HG02678 (cell line): Measurements from ENCODE around the gene CA10.

Source experiments
- ATAC-seq: cut with Tn5 transposase; IDR thresholded peaks from one replicate; pipeline ENCODE4 v1.9.1; 2021; ENCODE audit warnings: mild to moderate bottlenecking, moderate library complexity; ENCODE audit not compliant: unreplicated experiment

The CA10 gene

GRCh38 chr17:51736356-51736755, 422.2 kb downstream of the CA10 start:
- ATAC-seq, result no peak

GRCh38 chr17:51734976-51735375, 423.5 kb downstream of the CA10 start:
- ATAC-seq, result no peak

GRCh38 chr17:51734462-51734861, 424.1 kb downstream of the CA10 start:
- ATAC-seq, result no peak

DNA sequence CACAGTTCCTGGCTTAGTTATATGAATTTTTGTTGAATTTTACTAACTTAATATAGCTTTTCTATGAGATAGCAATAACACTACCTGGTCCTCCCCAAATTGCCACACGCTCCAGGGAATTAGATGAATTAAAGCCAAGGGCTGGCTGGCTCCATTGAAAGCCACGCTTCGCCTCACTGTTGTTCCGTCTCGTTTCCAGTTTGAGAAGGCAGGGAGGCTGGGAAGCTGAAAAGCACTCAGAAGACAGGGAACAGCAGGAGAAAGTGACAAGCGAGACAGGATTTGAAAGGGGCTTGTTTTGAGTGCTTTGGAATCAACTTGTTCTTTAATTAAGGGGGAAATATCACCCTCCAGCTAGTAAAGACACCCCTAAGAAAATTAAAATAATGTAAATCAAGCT, 425.3 kb downstream of the CA10 start:
- ATAC-seq, result no peak

- no peak for ATAC-seq
These were observed 426.4 kb downstream of the CA10 start for GRCh38 chr17:51731941-51732722.

DNA sequence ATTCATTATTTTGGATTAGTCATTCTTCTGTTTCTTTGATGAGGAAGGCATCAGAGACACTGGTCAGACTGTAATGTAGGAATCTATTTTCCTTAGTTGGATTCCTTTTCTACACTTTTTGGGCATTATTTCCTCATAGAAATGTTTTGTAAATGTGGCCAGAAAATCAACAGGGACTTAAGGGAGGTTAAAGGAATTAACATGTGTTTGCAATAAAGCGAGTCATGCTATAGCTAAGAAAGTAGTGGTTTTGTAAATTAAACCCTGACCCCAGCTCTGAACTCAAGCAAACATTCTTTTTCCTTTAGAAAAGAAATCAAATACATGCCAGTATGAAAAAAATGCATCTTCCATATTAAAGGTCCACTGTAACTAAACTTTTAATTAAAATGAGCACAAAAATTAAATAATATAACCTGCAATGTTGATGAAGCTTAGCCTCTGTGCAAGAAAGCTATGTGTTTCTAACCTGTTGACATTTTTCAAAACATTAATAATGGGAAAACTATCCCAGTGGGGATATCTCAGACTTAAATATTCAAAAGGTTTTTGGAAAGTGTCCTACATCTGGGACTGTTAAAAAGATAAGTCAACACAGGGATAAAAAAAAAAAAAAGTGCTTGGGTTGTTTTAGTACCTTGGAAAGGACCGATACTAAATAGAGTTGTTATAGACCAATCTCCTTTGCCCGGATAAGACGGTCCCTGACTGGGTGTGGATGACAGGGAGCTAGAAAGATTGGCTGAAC, 428.0 kb downstream of the CA10 start:
- ATAC-seq, result no peak

DNA sequence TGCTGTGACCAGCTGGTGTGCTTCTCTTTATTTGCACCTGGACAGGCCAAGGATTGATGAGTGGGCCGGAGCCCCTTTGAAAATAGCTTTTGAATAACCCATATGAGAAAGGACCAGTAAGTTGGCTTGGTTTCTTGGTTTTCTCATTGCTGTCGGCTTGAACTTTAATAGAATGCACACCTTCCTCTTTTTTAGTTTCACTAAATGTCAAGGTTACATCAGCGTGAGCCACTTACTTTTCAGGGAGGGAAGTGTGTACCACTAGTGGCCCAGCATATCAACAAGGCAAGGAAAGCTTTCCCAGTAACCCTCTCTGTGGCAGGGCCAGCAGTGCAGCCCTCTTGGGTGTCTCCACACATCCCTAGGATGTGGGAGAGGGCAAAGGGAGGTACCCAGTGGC, 433.3 kb downstream of the CA10 start:
- ATAC-seq, result no peak

DNA sequence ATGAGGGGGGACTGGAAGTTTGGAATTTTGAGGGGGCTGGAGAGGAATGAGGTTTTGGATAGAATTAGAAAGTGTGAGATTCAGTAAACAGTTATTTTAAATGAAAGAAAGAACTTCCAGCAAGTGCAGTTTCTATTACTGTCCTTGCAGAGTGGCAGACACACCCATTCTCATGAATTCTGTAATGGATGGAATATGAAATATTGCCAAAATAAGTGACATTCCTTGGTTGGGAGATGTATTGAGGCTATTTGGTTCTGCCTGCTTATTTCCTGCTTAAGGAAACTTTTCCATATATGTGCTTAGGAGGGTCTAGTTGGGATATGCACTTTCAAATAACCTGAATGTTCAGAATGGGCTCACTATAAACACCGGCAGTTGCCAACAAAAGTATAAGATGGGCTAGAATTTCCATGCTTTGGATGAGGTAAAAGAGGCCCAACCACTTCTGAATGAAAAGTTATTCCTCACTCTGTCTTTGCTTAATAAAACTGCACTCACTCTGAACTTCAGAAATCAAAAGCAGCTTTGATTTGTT, 434.4 kb downstream of the CA10 start:
- ATAC-seq, result no peak

DNA sequence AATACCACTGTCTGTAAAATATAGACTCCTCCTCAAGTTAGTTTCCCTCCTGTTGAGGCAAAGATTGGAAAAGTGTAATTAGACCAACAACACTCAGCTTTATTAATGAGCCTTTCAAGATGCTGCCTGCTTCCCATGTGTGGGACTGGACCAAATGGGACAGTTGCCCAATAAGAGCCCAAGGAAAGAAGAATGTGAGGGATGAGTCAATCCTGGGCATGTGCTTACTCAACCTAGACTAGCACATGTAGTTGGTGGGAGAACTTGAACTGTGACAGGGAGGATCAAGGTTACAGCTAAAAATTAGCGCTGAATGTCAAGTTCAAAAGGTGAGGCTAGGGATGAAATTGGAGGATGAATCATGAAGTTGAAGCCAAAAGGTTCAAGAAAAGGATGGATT, 435.5 kb downstream of the CA10 start:
- no peak for ATAC-seq

- ATAC-seq, result no peak
These were observed 436.8 kb downstream of the CA10 start for GRCh38 chr17:51721730-51722129.

DNA sequence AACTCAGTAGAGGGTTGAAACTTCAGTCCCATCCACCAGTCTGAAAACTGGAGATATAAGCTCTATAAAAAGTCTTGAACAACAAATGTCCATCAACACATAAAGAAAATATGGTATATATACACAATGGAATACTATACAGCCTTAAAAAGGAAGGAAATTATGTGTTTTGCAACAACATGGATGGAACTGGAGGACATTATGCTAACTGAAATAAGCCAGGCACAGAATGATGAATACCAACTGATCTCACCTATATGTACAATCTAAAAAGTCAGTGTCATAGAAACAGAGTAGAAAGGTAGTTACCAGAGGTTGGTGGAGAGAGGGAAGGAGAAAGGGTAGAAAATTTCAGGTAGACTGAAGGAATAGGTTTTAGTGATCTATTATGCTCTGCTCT, 438.1 kb downstream of the CA10 start:
- ATAC-seq, result no peak

- ATAC-seq, result no peak
These were observed 439.5 kb downstream of the CA10 start for GRCh38 chr17:51718983-51719382.

- no peak for ATAC-seq
These were observed 446.9 kb downstream of the CA10 start for GRCh38 chr17:51711581-51711980.

GRCh38 chr17:51710634-51710979, 447.9 kb downstream of the CA10 start:
- no peak for ATAC-seq

DNA sequence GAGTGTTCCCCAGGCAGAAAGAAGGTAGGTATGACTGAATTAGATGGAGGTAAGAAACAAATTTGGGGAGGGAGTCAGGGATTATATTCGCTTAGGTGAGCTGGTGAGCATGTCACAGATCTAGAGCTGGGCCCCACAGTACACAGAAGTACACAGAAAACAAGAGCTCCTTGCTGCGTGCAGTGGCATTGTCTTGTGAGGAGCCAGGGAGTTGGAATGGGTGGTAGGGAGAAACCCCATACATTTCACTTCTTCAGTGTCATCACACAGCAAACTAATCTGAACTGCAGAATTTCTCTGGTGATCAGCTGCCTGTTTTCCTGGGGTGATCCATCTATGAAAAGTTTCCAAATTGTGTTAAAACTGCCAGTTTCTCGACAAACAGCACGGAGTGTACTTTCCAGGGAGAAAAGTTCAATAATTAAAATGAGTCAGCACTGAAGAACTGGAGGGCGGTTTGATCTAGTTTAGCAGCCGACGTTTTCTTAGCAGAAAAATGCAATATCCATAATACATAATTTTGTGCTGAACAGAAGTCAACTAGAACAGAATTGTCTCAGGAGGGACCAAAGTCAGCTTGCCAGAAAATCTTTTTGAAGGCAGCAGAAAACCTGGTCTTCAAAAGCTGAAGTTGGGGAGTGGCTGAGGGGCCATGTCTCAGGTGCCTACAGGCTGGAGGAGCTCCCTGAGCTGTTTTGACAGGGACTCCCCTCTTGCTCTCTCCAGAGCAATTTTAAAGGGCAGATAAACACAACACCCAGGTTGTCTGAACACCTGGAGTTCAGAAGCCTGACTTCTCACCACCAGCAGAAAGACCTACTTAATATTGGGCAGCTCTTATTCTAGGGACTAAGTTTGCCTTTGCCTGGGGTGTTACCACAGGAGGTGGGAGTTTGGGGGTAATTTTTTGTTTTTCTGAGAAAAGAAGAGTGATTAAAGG, 448.6 kb downstream of the CA10 start:
- no peak for ATAC-seq

DNA sequence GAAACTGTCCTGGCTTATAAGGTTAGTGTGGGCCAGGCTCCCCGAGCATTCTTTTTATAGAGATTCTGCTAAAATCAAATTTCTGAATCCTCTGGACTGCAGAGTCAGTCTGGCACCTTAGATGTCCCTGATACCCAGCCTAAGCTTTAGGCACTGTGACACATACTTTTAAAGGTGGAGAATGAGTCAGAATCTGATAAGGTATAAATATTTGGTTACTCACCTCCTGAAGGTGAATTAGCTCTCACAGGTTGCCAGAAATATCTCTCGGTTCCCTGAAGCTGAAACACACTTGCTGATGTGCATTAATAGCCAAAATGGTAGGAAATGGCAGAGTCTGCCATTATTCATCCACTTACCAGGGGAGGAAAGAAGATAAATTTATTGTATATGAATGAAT, 451.3 kb downstream of the CA10 start:
- ATAC-seq, result no peak

DNA sequence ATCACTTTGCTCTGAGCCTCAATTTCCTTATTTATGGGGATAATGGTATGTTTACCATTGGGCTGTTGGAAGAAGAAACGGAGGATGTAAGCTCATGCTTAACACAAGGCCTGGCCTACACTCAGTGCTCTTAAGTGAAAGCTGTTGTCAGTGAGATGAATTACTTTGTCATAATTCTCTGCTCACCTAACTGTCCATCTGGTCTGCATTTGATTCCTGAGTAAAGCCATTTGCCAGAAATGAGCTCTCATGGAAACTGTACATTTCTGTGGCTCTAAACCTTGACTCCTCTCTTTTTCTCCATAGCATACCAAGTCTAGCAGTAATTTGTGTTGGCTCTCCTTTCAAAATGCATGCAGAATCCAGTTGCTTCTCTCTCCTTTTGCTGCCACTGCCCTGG, 452.4 kb downstream of the CA10 start:
- no peak for ATAC-seq

DNA sequence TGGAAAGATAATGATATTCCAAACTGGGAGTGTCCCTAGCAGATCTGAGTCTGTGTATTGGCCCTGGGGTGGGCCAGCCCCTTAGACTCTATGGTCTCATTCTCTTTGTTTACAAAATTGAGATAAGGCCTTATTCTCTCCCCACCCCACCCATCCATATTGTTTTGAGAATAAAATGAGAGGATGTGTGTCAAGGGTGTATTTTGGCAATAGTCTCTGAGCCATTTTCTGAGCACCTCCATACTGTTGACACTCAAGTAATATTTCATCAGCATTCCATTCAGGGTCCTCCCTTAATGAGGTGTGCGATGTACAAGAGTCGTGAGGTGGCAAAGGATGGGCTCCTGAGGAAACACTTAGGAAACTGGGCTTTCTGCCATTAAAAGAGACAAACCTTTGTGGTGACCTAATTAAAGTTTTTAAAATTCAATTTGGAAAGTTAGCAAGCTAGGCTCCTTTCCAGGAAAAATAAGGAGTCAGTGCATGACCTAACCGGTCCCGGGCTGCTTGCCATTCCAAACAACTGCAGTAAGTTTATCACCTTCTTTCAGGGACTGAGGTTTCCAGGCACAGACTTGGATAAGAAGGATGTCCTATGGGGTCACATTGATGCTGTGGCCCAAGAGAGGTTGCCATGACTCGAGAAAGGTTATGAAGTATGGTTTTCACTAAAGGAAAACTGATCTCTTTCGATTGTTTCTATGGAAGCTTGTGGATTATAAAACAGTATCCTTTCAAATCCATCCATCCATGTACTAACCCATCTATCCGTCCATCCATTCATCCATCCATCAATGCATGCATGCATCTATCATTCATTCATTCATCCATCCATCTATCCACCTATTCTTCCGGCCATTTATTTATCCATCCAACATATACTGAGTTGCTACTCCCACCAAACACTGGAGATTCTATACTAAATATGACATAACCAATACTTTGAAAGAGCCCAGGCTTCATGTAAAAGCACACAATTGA, 454.9 kb downstream of the CA10 start:
- no peak for ATAC-seq

- ATAC-seq, result no peak
These were observed 455.6 kb downstream of the CA10 start for GRCh38 chr17:51702963-51703360.

DNA sequence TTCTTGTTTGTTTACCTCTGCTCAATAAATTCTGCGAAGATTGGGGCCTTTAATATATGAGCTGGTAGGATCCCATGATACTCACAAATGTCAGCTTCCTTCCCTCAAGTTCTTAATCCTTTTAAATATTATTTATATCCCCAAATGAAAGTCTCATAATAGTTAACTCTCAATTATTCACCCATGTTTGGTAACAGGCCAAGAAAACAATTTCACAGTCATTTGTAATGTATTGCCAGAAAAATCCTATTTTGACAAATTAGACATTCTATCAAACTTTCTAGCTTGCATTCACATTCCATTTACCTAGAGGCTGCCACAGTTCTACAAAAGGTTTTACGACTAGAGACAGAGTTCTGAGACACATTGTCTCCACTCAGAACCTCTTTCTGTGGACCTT, 457.0 kb downstream of the CA10 start:
- no peak for ATAC-seq
